ENCODE data around the gene TMEM258. TPM values are rescaled to one million over a fixed set of nuclear protein-coding genes. Genes with fewer than 3 reads are reported as not detected.

The TMEM258 gene
- total and polyA plus RNA-seq, 9 of the 15 experiments (the other 6 are each of a cell fraction or from before 2014, with no cell fraction given): 97.2 to 856 (median 231) TPM

DNA sequence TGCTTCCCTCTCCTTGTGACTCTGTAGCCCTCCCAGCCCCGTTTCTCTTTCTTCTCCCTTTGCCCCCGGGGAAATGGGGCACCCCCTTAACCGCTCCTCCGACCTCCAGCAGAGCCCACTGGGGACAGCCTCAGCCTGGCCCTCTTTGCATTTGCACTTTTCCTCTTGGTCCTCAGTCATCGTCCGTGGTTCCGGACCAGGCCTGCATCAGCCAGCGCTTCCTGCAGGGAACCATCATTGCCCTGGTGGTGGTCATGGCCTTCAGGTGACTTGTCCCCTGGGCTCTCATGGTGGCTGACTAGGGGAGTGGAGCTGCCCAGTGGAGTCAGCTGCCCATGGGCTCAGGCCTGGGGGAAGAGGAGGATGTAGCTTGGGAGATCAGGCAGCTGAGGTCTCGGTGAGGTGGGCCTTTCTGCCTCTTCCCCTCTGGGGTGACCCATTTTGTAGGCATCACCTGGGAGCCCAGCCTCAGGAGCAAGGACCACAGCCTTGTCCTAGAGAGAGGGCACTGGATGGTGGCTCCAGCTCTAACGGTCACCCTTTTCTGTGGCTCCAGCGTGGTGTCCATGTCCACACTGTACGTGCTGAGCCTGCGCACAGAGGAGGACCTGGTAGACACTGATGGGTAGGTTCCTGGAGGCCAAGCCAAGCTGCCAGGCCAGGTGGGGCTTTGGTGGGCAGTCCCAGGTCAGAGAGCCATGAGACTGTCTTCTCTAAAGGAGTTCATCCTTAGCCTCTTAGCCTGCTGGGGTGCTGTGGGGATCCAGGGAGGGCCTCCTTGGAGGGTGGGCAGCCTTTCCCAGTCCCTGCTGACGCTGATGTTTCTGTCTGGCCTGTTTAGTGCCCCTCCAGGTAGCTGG is 12.5 kb downstream of the TMEM258 start (continued):
- TF ChIP-seq, protein P1, sequence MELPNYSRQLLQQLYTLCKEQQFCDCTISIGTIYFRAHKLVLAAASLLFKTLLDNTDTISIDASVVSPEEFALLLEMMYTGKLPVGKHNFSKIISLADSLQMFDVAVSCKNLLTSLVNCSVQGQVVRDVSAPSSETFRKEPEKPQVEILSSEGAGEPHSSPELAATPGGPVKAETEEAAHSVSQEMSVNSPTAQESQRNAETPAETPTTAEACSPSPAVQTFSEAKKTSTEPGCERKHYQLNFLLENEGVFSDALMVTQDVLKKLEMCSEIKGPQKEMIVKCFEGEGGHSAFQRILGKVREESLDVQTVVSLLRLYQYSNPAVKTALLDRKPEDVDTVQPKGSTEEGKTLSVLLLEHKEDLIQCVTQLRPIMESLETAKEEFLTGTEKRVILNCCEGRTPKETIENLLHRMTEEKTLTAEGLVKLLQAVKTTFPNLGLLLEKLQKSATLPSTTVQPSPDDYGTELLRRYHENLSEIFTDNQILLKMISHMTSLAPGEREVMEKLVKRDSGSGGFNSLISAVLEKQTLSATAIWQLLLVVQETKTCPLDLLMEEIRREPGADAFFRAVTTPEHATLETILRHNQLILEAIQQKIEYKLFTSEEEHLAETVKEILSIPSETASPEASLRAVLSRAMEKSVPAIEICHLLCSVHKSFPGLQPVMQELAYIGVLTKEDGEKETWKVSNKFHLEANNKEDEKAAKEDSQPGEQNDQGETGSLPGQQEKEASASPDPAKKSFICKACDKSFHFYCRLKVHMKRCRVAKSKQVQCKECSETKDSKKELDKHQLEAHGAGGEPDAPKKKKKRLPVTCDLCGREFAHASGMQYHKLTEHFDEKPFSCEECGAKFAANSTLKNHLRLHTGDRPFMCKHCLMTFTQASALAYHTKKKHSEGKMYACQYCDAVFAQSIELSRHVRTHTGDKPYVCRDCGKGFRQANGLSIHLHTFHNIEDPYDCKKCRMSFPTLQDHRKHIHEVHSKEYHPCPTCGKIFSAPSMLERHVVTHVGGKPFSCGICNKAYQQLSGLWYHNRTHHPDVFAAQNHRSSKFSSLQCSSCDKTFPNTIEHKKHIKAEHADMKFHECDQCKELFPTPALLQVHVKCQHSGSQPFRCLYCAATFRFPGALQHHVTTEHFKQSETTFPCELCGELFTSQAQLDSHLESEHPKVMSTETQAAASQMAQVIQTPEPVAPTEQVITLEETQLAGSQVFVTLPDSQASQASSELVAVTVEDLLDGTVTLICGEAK (IDR thresholded peaks at IDR 0.05): no peak
- TF ChIP-seq, protein P1 (CRISPR knock-in tag; IDR thresholded peaks at IDR 0.05): no peak
- TF ChIP-seq KAT7 (CRISPR knock-in tag; IDR thresholded peaks at IDR 0.05; ENCODE audit: borderline replicate concordance) (no peak), ZNF655 (CRISPR knock-in tag; IDR thresholded peaks at IDR 0.05) (no peak), ZSCAN29 (IDR thresholded peaks at IDR 0.05) (no peak), FOXJ3 (CRISPR knock-in tag; IDR thresholded peaks at IDR 0.05) (no peak), NR1H2 (CRISPR knock-in tag; IDR thresholded peaks at IDR 0.05) (no peak), ZNF232 (CRISPR knock-in tag; IDR thresholded peaks at IDR 0.05) (no peak), SLC30A9 (CRISPR knock-in tag; IDR thresholded peaks at IDR 0.05) (no peak), ZNF184 (CRISPR knock-in tag; IDR thresholded peaks at IDR 0.05) (no peak), TAL1 (IDR thresholded peaks at IDR 0.05) (no peak), CC2D1A (IDR thresholded peaks at IDR 0.05) (no peak), ZNF561 (CRISPR knock-in tag; conservative IDR thresholded peaks at IDR 0.05) (no peak)
- TF ChIP-seq, protein P2, sequence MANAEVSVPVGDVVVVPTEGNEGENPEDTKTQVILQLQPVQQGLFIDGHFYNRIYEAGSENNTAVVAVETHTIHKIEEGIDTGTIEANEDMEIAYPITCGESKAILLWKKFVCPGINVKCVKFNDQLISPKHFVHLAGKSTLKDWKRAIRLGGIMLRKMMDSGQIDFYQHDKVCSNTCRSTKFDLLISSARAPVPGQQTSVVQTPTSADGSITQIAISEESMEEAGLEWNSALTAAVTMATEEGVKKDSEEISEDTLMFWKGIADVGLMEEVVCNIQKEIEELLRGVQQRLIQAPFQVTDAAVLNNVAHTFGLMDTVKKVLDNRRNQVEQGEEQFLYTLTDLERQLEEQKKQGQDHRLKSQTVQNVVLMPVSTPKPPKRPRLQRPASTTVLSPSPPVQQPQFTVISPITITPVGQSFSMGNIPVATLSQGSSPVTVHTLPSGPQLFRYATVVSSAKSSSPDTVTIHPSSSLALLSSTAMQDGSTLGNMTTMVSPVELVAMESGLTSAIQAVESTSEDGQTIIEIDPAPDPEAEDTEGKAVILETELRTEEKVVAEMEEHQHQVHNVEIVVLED (CRISPR knock-in tag; IDR thresholded peaks at IDR 0.05): no peak
- TF ChIP-seq, protein P3, sequence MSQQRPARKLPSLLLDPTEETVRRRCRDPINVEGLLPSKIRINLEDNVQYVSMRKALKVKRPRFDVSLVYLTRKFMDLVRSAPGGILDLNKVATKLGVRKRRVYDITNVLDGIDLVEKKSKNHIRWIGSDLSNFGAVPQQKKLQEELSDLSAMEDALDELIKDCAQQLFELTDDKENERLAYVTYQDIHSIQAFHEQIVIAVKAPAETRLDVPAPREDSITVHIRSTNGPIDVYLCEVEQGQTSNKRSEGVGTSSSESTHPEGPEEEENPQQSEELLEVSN (IDR thresholded peaks at IDR 0.05; ENCODE audit: borderline replicate concordance in 1 of 2, extremely low read depth in 1 of 2, insufficient read depth in 1 of 2, insufficient read length in 1 of 2, low read depth in 1 of 2, low read length in 1 of 2, poor library complexity in 1 of 2, severe bottlenecking in 1 of 2): no peak

Data from K562 (cell line).